NCI-H748 (cell line): ENCODE measurements around the gene CCDC33.

ENCODE experiments used
- DNase-seq: peaks from one replicate; lab custom pipeline; 2025; ENCODE audit not compliant: unreplicated experiment; lab: John Stamatoyannopoulos, UW

Gene CCDC33

DNA sequence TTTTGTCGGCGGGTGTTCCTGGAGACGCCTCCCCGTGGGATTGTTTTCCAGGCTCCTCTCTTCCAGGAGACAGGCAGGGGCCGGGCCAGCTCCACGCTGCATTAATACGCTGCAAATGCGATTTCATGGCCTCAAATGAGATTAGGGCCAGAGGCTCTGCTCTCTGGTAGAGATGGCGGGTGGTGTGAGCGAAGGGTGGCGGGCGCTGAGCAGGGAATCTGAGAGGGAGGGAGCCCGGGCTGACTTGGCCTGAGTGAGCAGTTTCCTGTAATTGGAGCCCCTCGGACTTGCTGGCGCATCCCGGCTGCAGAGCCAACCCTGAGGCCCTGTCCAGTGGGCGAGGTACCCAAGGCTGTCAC is 7.4 kb upstream of the CCDC33 start:
- DNase-seq, result peak; percentile 75

GRCh38 chr15:74229686-74230085 is 6.4 kb upstream of the CCDC33 start:
- no peak for DNase-seq

- DNase-seq, result no peak
Measured at GRCh38 chr15:74231475-74231874, 4.7 kb upstream of the CCDC33 start.

DNA sequence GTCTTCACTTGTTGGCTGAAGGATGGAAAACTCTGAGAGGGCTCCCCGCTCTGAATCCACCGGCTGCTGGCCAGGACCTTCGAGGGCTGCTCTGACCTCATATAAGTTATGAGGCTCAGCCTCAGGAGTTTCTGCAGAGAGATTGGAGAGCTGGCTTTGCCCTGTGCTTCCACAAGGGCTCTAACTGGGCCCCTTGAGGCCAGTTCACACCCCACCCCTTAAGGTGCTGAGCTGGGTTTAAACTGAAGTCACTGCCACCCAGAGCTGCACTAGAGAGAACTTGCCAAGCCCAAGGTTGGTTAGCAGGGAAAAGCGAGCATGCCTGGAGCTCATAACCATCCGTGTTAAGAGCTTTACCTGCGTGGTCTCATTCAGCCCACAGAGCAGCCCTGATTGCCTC is 2.8 kb upstream of the CCDC33 start:
- no peak for DNase-seq

GRCh38 chr15:74233851-74234597 is 2.1 kb upstream of the CCDC33 start:
- DNase-seq, result no peak

GRCh38 chr15:74234598-74234875 is 1.6 kb upstream of the CCDC33 start:
- DNase-seq, result no peak

DNA sequence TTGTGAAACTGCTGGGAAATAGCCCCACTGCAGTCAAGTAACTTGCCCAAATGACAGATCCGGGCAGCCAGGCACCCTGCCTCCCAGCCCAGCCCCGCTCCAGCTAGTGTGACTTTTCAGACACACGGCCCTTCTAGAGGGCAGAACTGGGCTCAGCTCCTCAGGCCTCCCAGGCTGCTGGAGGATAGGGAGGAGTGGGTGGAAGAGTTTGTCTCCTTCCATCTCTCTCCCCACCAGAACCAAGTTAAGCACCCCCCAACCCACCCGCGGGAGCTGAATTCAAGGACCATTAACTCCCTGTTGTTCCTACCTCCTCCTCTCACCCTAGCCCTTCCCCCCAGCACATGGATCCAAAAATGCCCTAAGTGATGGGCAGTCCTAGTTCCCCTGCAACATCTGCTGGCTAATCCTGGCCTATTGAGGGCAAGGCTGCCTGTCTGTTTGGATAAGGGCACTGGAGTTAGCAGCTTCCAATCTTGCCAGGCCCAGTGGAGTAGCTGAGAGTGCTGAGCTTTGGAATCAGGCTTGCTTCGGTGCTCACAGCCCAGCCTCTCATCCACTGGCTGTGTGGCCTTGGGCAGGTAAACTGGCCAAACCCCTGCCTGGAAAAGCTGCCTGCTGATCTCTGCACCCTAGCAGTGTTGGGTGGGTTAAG is 3.1 kb downstream of the CCDC33 start:
- no peak for DNase-seq

- peak; percentile 91 for DNase-seq
Measured at GRCh38 chr15:74240002-74240568, 4.0 kb downstream of the CCDC33 start.

DNA sequence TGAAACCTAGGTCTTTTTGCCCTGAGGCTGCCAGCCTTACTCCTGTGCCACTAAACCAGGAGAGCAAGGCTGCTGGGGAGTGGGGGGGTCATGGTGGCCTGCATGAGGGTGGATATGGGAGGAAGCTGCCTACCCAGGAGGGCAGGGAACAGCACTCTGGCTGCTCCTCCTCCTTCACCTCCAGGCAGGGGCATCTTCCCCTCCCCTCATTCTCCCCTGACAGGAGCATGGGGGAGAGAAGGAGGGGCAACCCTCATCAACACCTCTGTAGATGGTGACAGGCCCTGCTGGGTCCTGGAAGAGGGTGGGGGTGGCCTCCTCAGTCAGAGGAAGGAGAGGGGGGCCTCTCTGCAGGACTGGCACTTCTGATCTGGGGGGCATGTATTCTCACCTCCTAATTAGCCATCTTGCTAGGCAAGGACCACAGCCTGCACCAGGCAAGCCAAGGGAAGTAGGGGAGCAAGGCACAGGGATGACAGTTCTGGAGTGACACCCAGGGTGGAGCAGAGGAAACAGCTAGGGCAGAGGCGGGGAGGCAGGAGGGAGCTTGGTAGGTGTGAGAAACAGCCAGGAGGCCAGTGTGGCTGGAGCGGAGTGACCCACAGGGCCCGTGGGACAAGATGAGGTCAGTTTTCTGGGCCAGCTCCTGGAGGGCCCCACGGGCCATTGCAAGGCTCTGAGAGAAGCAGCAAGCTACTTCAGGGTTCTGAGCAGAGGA is 4.9 kb downstream of the CCDC33 start:
- no peak for DNase-seq

DNA sequence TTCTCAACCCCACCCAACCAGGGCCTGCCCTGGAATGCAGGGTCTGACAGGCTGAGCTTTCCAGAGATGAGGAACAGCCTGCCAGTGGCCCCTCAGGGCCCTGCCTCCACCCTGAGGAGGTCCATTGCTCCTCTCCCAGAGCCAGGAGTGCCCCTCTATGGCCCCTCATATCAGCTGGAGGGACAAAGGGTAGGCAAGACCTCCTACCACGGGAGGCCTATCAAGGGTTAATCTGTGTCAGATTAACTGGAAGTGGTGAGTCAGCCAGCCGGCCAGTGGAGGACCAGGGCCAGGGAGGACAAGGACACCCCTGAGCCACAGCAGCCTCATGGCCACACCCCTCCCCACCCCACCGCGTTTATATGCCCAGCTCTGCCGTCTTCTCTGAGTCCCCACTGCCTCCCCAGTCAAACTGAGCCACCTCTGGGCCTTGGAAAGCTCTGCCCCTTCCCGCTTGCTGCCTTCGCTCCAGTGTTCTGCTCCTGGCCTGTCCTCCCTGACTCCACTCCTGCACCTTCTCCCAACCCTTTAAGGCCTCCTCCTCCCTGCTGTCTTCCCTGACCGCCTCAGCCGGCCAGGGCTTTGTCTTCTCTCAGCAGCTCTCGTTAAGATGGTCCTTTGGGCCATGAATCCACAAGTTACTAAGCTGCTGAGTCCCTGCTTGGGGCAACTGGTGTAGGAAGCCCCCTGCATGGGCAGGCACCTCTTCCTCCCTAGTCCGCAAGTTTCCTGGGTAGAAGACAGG is 6.5 kb downstream of the CCDC33 start:
- no peak for DNase-seq

DNA sequence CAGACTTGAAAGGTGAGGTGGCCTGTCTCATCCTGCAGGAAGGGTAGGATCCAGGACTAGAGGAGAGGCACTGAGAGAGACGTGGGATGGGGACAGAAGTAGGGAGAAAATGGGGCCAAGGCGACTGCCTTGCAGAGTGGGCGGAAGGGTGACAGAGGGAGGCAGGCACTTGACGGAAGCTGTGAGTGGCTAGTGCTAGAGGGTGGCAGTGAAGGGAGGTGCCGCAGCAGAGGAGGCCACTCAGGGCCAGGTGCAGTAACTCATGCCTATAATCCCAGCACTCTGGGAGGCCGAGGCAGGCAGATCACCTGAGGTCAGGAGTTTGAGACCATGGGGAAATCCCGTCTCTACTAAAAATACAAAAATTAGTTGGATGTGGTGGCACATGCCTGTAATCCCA is 7.3 kb downstream of the CCDC33 start:
- no peak for DNase-seq

- no peak for DNase-seq
Measured at GRCh38 chr15:74244822-74245341, 8.8 kb downstream of the CCDC33 start.

DNA sequence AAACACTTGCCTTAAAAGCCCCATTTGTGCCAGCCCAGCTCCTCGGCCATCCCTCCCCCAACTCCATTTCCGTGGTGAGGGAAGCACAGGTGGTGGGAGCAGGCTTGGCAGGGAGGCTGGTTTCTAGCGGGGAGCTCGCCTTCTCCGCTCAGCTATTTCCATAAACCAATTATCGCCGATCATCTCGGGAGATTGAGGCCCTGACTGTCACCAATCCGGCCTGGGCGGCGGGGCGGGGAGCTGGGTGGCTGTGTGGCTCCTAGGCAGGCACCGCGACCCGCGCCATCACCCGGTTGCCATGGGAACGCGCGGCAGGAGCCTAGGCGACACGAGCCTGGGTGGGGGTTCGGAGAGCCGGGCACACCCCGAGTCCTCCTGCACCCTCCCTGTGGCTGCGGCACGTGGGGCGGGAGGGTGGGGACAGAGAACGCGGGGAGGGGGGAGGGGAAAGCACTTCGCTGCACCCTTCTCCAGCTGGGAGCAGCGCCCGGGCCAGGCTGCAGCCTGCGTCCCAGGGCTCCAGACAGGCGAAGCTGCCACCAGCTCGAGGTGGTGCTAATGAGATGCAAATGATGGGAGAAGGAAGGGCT is 9.3 kb downstream of the CCDC33 start:
- DNase-seq, result peak; percentile 89

GRCh38 chr15:74250266-74250665 is 14.1 kb downstream of the CCDC33 start:
- DNase-seq, result no peak

DNA sequence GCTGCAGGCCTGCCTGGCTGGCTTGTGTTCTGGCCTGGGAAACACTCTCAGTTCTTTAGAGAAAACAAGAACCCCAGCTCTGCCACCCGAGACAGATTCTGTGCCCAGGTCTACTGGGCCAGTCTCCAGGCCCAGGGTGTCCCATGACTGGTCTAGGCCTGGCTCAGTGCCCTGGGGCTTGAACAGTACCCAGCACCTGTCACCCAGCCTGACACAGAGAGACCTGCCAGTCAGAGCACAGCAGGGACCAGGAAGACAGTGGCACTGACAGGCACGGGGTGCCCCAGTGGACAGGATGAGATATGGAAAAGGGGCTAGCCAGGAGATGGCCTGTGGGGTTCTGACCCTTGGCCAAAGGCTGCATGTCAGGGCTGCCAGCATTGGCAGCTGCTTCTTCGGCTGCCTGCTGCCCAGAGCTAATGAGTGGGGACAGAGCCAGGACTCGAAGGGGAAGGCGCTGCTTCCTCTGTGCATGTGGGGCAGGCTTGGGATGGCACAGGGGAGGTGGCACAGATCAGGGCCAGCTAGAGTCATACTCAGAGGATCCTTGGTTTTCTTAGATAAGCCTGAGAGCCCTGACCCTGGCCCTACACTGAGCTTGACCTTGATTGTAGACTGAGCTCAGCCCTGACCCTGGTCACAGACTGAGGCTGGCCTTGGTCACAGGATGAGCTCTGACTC is 15.1 kb downstream of the CCDC33 start:
- DNase-seq, result no peak

- DNase-seq, result no peak
Measured at GRCh38 chr15:74252291-74252690, 16.2 kb downstream of the CCDC33 start.

GRCh38 chr15:74252721-74253120 is 16.6 kb downstream of the CCDC33 start:
- no peak for DNase-seq

- no peak for DNase-seq
Measured at GRCh38 chr15:74253211-74253921, 17.2 kb downstream of the CCDC33 start.

GRCh38 chr15:74257105-74257504 is 21.0 kb downstream of the CCDC33 start:
- no peak for DNase-seq

DNA sequence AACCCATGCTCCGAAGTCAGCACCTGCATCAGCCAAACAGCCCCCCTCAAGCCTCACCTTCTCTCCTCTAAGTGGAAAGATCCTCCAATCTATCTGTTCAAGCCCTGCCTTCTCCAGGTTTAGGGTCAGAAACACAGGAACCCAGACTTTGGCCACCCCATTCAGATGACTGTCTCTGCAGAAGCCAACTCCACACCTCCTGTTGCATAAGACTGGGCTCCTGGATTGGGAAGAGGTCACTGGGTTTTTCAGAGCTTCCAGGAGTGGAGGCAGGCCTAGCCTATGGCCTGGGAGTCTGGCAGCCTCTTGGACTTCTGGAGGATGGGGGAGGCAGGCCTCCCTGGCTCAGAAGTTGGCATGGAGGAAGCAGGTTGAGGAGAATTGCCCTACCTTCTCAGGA is 21.5 kb downstream of the CCDC33 start:
- no peak for DNase-seq
